Raji (cell line): ENCODE measurements around the gene GNPNAT1.
A peak's percentile ranks its signal among the peaks of the same experiment; 100 is the strongest.

Experiments
- POLR2A ChIP-seq: IDR thresholded peaks from 2 replicates; pipeline ENCODE4 v1.6.1; 2011; ENCODE audit warnings: low read depth, low read length, control low read depth; ENCODE audit not compliant: insufficient read depth

GNPNAT1 gene

DNA sequence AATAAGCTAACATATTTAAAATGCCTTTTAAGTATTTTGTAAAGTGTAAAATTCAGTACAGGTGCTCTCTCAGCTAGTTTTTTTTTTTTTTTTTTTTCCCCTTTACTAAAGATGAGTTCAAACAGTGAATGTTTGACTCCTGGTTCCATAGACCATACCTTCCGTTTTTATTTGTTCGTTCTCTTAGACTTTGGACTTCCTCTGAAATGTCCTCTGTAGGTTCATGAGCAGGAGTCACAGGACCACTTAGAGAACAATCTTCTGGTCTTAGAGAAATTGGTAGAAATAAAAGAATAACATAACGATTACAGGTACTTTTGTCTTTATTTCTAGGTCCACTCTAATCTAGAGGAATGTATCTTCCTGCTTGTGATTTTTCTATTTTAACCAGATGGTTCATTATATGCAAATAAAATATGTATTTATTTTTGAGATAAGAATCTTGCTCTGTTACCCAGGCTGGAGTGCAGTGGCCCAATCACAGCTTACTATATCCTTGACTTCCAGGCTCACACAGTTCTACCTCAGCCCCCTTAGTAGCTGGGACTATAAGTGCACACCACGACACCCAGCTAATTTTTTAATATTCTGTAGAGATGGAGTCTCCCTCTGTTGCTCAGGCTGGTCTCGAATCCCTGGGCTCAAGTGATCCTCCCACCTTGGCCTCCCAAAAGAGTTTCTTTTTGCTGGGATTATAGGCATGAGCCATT, 35.6 kb downstream of the GNPNAT1 start:
- TF ChIP-seq POLR2A: no peak

DNA sequence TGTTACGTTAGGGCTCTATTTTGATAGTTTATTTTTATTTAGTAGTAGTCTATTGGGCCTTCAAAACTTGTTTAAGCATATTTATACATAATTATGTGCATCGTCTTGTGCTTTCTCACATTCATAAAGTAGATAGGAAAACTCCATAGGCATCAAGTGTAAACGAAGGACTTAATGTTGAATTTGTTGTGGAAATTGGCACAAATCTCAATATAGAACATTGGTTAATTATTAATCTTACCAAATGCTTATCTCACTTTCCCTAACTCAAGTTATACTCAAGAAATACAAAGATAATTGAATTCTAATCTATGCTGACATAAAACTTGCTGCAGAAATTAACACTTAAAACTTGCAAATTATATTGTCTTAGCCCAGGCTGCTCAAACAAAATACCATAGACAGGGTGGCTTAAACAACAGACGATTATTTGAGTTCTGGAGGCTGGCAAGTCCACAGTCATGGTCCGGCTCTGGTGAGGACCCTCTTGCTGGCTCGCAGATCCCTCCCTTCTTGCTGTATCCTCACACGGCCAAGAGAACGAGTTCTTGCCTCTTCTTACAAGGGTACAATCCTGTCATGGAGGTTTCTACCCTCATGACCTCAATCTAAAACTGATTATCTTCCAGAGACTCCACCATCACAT, 42.6 kb downstream of the GNPNAT1 start:
- no peak for TF ChIP-seq POLR2A

GRCh38 chr14:52741865-52742264, 49.5 kb downstream of the GNPNAT1 start:
- TF ChIP-seq POLR2A: no peak

- no peak for TF ChIP-seq POLR2A
Measured at GRCh38 chr14:52740751-52741150, 50.7 kb downstream of the GNPNAT1 start.

DNA sequence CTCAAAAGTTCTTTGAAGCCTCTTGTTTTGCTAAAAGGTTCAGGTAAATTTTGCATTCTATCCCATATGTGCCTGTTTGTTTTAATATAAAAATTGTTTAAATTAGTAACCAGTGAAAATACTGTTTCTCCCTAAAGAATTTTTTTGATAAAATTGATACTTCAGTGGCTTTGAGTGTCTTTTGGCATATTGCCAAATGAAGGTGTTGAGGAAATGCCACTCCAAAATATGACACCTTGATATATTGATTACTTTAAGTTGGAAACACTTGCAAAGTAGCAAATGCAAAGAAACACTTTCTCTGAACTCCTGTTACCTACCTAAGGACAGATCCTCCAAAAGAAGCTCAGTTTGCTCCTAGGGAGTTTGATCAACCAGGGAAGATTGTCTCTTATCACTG, 53.0 kb downstream of the GNPNAT1 start:
- no peak for TF ChIP-seq POLR2A

- TF ChIP-seq POLR2A: no peak
Measured at GRCh38 chr14:52735921-52736489, 55.4 kb downstream of the GNPNAT1 start.

GRCh38 chr14:52733824-52734223, 57.6 kb downstream of the GNPNAT1 start:
- TF ChIP-seq POLR2A: no peak

DNA sequence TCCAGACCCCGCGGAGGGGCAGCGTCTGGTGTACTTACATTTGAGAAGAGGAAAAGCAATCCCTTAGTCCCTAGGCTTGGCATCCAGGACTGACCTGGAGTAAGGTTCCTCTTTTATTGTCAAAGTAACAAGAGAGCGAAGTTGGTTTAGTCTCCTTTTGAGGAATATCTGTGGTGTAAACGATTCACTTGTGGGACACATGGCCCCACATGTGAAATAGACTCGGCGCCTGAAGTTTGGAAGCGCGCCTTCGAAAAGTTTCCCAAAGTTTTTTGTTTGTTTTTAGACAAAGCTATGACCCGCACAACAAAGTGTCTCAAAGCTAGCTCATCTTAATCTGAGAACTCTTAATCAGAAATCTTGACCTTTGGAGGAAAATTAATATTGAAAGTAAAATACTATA, 60.7 kb downstream of the GNPNAT1 start:
- TF ChIP-seq POLR2A: no peak

GRCh38 chr14:52729925-52730708, 61.3 kb downstream of the GNPNAT1 start, which contains the start of gene STYX:
Gene STYX, plus strand, starts transcription at chr14:52730166. Its CDS starts 309 bp downstream, at chr14:52730475.
- TF ChIP-seq POLR2A: peak; percentile 95

GRCh38 chr14:52729585-52729924, 61.9 kb downstream of the GNPNAT1 start:
- no peak for TF ChIP-seq POLR2A
